Measurements from ENCODE around the gene ENPEP. TPM values are rescaled to one million over a fixed set of nuclear protein-coding genes. Genes with fewer than 3 reads are reported as not detected.
"Not testable (repeated sequence)": the region's sequence is repeated elsewhere in the genome, so short reads cannot be mapped to it uniquely, and the experiment has no call there.

Gene ENPEP, protein sequence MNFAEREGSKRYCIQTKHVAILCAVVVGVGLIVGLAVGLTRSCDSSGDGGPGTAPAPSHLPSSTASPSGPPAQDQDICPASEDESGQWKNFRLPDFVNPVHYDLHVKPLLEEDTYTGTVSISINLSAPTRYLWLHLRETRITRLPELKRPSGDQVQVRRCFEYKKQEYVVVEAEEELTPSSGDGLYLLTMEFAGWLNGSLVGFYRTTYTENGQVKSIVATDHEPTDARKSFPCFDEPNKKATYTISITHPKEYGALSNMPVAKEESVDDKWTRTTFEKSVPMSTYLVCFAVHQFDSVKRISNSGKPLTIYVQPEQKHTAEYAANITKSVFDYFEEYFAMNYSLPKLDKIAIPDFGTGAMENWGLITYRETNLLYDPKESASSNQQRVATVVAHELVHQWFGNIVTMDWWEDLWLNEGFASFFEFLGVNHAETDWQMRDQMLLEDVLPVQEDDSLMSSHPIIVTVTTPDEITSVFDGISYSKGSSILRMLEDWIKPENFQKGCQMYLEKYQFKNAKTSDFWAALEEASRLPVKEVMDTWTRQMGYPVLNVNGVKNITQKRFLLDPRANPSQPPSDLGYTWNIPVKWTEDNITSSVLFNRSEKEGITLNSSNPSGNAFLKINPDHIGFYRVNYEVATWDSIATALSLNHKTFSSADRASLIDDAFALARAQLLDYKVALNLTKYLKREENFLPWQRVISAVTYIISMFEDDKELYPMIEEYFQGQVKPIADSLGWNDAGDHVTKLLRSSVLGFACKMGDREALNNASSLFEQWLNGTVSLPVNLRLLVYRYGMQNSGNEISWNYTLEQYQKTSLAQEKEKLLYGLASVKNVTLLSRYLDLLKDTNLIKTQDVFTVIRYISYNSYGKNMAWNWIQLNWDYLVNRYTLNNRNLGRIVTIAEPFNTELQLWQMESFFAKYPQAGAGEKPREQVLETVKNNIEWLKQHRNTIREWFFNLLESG
- not detected for polyA plus RNA-seq

DNA sequence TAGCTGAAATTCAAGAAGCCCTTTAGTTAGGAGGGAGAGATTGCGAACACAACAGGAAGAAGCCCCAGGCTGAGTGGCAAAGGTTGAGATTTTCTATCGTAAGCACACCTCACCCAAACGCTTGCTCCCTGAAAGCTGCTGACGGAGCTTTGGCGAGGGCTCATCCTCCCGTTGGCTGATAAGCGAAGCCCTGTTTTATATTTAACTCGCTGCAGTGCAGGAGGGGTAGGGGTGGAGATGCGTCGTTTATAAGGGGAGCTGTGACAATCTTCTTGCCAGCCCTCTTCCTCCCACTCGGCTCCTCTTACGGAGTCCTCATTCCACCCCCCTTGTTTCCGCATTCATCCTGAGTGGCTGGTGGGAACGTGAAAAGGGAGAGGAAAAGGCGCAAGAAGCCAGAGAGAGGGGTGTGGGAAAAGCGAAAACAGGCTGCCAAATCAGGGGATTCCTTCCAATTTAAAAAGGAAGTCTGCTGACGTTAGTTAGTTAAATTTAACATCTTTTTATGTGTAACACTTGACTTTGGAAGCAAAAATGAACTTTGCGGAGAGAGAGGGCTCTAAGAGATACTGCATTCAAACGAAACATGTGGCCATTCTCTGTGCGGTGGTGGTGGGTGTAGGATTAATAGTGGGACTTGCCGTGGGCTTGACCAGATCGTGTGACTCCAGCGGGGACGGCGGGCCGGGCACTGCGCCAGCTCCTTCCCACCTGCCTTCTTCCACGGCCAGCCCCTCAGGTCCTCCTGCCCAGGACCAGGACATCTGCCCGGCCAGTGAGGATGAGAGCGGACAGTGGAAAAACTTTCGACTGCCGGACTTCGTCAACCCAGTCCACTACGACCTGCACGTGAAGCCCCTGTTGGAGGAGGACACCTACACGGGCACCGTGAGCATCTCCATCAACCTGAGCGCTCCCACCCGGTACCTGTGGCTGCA, at the start of gene ENPEP:
Gene ENPEP (plus strand): TSS at position 275 of the 938 bp plus-strand sequence. CDS start 260 bp downstream, at position 535.
- no peaks in the 10 kb centered on the region for H3K9me3 Mint-ChIP-seq
- H3K4me1 Mint-ChIP-seq = no peaks in the 10 kb centered on the region
- no peaks in the 10 kb centered on the region for H3K36me3 Mint-ChIP-seq
- peaks cover 1 to 10% (median 5%) of the 10 kb centered on the region in 3 donors for H3K27me3 Mint-ChIP-seq (ENCODE audit: low read depth in 3 of 3)
- no peak within 1 kb of the TSS for H3K27ac Mint-ChIP-seq
- no peak within 1 kb of the TSS for H3K4me3 Mint-ChIP-seq
- no peak for DNase-seq

DNA sequence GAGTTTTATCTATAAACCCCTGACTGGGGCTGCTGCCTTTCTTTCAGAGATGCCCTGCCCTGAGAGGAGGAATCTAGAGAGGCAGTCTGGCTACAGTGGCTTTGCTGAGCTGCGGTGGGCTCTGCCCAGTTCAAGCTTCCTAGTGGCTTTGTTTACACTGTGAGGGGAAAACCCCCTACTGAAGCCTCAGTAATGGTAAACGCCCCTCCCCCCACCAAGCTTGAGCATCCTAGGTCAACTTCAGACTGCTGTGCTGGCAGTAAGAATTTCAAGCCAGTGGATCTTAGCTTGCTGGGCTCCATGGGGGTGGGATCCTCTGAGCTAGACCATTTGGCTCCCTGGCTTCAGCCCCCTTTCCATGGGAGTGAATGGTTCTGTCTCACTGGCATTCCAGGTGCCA, 44.1 kb upstream of the ENPEP start:
- not testable (repeated sequence) for H3K27ac Mint-ChIP-seq

GRCh38 chr4:110437292-110437691, 38.7 kb upstream of the ENPEP start:
- not testable (repeated sequence) for H3K36me3 Mint-ChIP-seq; H3K27me3 Mint-ChIP-seq (ENCODE audit: low read depth in 3 of 3); H3K4me3 Mint-ChIP-seq; H3K27ac Mint-ChIP-seq; H3K9me3 Mint-ChIP-seq; DNase-seq; H3K4me1 Mint-ChIP-seq

More for the DNA sequence above, 44.1 kb upstream of the ENPEP start:
- not testable (repeated sequence) for H3K36me3 Mint-ChIP-seq, H3K9me3 Mint-ChIP-seq, H3K4me1 Mint-ChIP-seq, H3K4me3 Mint-ChIP-seq, DNase-seq
- peaks cover 0 to 15% (median 3%) of the 10 kb centered on the region in 3 donors for H3K27me3 Mint-ChIP-seq (ENCODE audit: low read depth in 3 of 3)

- DNase-seq, H3K27ac Mint-ChIP-seq, H3K4me3 Mint-ChIP-seq, H3K9me3 Mint-ChIP-seq, H3K36me3 Mint-ChIP-seq, H3K4me1 Mint-ChIP-seq: not testable (repeated sequence)
- H3K27me3 Mint-ChIP-seq (ENCODE audit: low read depth in 3 of 3) = peaks cover 0 to 11% (median 5%) of the 10 kb centered on the region in 3 donors
These were observed 36.7 kb upstream of the ENPEP start for GRCh38 chr4:110439209-110439608.

DNA sequence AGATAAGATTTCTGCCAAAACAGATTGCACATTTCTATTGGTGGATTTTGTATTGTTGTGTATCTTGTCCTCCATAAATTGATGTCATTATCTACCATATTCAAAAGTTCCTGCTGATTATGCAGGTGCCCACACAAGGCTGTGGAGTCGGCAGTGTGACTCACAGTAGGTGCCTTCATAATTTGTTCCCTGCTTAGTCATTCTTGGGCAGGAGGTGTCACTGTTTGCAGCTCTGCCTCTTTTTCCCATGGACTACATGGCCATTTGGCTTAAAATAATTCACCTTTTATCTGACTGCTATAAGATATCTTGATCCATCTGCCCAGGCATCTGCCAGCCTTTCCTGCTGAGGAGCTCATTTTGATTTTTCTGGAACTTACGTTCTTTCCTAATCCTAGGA, 33.6 kb upstream of the ENPEP start:
- peaks cover 0 to 2% (median 0%) of the 10 kb centered on the region in 6 donors for H3K9me3 Mint-ChIP-seq
- H3K36me3 Mint-ChIP-seq = no peaks in the 10 kb centered on the region
- no peak overlapping the region for H3K27ac Mint-ChIP-seq
- H3K4me3 Mint-ChIP-seq = no peak overlapping the region
- H3K27me3 Mint-ChIP-seq (ENCODE audit: low read depth in 3 of 3) = peaks cover 0 to 10% (median 4%) of the 10 kb centered on the region in 3 donors
- H3K4me1 Mint-ChIP-seq = no peaks in the 10 kb centered on the region
- no peak for DNase-seq

- Mint-ChIP-seq H3K27ac (no peak overlapping the region), H3K36me3 (no peaks in the 10 kb centered on the region), H3K27me3 (ENCODE audit: low read depth in 3 of 3) (peaks cover 0 to 10% (median 1%) of the 10 kb centered on the region in 3 donors), H3K9me3 (peaks cover 0 to 2% (median 0%) of the 10 kb centered on the region in 6 donors), H3K4me3 (no peak overlapping the region), H3K4me1 (no peaks in the 10 kb centered on the region)
- no peak for DNase-seq
These were observed 33.2 kb upstream of the ENPEP start for GRCh38 chr4:110442788-110443187.

DNA sequence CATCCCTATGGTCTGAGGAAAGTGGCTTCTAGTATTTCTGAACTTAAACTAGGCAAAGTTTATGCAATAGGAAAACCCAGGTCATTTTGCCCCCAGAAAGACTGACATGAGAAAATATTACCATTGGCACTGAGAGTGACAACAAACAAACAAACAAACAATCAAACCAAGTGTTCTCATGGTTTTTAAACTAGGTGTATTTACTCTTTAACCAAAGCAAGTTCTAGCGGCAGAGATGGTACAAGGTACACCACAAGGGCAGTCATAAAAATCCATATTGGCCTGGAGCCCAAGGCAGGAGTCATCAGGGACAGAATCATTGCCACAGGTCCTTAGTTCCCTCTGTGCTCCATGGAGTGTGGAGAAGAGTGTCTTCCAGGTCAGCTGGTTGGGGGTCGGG, 26.0 kb upstream of the ENPEP start:
- Mint-ChIP-seq H3K9me3 (peaks cover 0 to 8% (median 0%) of the 10 kb centered on the region in 6 donors), H3K27ac (no peak overlapping the region), H3K27me3 (ENCODE audit: low read depth in 3 of 3) (peaks cover 0 to 5% (median 3%) of the 10 kb centered on the region in 3 donors), H3K4me3 (no peak overlapping the region), H3K4me1 (no peaks in the 10 kb centered on the region), H3K36me3 (no peaks in the 10 kb centered on the region)
- DNase-seq = no peak

DNA sequence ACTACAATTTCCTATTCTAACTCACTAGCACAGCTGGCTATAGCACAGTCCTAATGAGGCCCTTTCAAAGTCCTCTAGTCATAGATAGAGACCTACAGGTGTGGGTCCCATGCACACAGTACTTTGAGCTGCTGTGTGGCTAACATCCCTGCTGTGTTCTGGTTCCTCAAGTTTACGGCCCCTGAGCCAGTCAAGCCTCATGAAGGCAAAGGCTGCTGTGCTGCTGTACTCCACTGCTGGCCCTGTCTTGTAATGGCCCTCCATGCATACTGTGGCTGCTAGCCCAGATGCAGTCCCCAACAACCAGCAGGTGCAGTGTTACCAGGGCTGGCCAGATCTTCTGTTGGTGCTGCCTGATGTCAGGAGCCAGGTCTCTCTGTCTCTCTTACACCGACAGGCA, 23.4 kb upstream of the ENPEP start:
- H3K4me1 Mint-ChIP-seq = no peaks in the 10 kb centered on the region
- H3K27ac Mint-ChIP-seq = no peak overlapping the region
- no peak overlapping the region for H3K4me3 Mint-ChIP-seq
- peaks cover 0 to 7% (median 3%) of the 10 kb centered on the region in 3 donors for H3K27me3 Mint-ChIP-seq (ENCODE audit: low read depth in 3 of 3)
- no peaks in the 10 kb centered on the region for H3K36me3 Mint-ChIP-seq
- peaks cover 0 to 6% (median 0%) of the 10 kb centered on the region in 6 donors for H3K9me3 Mint-ChIP-seq
- no peak for DNase-seq

- peaks cover 0 to 6% (median 0%) of the 10 kb centered on the region in 6 donors for H3K9me3 Mint-ChIP-seq
- no peaks in the 10 kb centered on the region for H3K36me3 Mint-ChIP-seq
- no peak overlapping the region for H3K27ac Mint-ChIP-seq
- no peak overlapping the region for H3K4me3 Mint-ChIP-seq
- H3K27me3 Mint-ChIP-seq (ENCODE audit: low read depth in 3 of 3) = peaks cover 0 to 7% (median 3%) of the 10 kb centered on the region in 3 donors
- no peak for DNase-seq
- no peaks in the 10 kb centered on the region for H3K4me1 Mint-ChIP-seq
These were observed 21.5 kb upstream of the ENPEP start for GRCh38 chr4:110454441-110454840.

GRCh38 chr4:110458494-110459266, 17.3 kb upstream of the ENPEP start:
- no peak overlapping the region for H3K27ac Mint-ChIP-seq
- H3K36me3 Mint-ChIP-seq = no peaks in the 10 kb centered on the region
- no peaks in the 10 kb centered on the region for H3K9me3 Mint-ChIP-seq
- DNase-seq = no peak
- H3K4me3 Mint-ChIP-seq = no peak overlapping the region
- no peaks in the 10 kb centered on the region for H3K4me1 Mint-ChIP-seq
- peaks cover 0 to 7% (median 3%) of the 10 kb centered on the region in 3 donors for H3K27me3 Mint-ChIP-seq (ENCODE audit: low read depth in 3 of 3)

- Mint-ChIP-seq H3K9me3 (no peaks in the 10 kb centered on the region), H3K27me3 (ENCODE audit: low read depth in 3 of 3) (peaks cover 0 to 4% (median 1%) of the 10 kb centered on the region in 3 donors), H3K27ac (no peak overlapping the region), H3K4me3 (no peak overlapping the region), H3K36me3 (no peaks in the 10 kb centered on the region), H3K4me1 (no peaks in the 10 kb centered on the region)
- DNase-seq = no peak
These were observed 15.7 kb upstream of the ENPEP start for GRCh38 chr4:110460074-110460746.

- H3K27ac Mint-ChIP-seq = no peak overlapping the region
- DNase-seq = no peak
- peaks cover 0 to 10% (median 3%) of the 10 kb centered on the region in 6 donors for H3K9me3 Mint-ChIP-seq
- no peak overlapping the region for H3K4me3 Mint-ChIP-seq
- H3K4me1 Mint-ChIP-seq = no peaks in the 10 kb centered on the region
- H3K36me3 Mint-ChIP-seq = no peaks in the 10 kb centered on the region
- H3K27me3 Mint-ChIP-seq (ENCODE audit: low read depth in 3 of 3) = peaks cover 0 to 8% (median 2%) of the 10 kb centered on the region in 3 donors
These were observed 8.6 kb upstream of the ENPEP start for GRCh38 chr4:110467400-110467799.

Data from immature natural killer cell (primary cell).